ENCODE data around the gene DNAJB8. TPM values are rescaled to one million over a fixed set of nuclear protein-coding genes. Genes with fewer than 3 reads are reported as not detected.
A peak's percentile ranks its signal among the peaks of the same experiment; 100 is the strongest.

The DNAJB8 gene
- total RNA-seq, 1 donor from 2014 or later: not detected

DNA sequence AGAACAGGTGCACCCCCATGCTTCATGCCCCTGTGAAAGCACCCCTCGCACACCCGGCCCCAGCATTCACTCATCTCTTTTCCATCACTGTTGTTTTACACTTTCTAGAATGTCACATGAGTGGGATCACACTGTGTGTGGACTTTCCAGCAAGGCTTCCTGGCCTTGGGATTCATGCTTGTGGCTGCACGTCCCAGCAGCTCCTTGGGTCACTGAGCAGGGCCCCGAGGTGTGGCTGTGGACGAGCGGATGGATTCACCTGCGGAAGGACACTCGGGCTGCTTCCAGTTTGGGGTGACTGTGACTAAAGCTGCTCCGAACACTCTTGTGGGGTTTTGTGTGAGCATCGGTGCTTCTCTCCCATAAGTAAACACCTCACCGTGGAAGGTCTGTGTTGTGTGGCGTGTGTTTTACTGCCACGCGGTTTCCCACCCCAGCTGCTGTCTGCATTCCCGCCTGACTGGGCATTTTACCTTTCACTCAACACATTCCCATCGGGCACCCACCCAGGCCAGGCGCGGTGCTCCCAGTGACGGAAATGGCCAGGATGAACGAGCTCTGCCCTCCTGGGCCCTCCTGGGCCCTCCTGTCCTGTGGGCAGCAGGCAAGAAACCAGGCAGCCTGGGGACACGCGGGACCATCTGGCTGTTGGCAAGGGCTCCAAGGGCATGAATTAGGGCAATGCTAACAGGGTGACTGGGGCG, 41.4 kb downstream of the DNAJB8 start:
- no peak overlapping the region for H3K4me3 Mint-ChIP-seq (ENCODE audit: unreplicated experiment)
- H3K27ac Mint-ChIP-seq (ENCODE audit: unreplicated experiment): no peak overlapping the region
- Histone ChIP-seq H3K9ac (ENCODE audit: low read length) (no peak overlapping the region), H3K36me3 (ENCODE audit: insufficient read depth, low read length) (no peaks in the 10 kb centered on the region), H3K27ac (ENCODE audit: low read depth, low read length) (no peak overlapping the region), H3K79me2 (ENCODE audit: insufficient read depth, low read length) (no peaks in the 10 kb centered on the region), H3K9me3 (ENCODE audit: insufficient read depth, low read depth, low read length) (no peaks in the 10 kb centered on the region), H3K4me1 (ENCODE audit: insufficient read depth, low read length) (no peaks in the 10 kb centered on the region), H3K4me3 (ENCODE audit: insufficient read depth, low read depth, low read length) (no peak overlapping the region), H2AFZ (ENCODE audit: low read depth, low read length) (no peak overlapping the region), H4K20me1 (ENCODE audit: insufficient read depth, low read length) (no peaks in the 10 kb centered on the region), H3K27me3 (ENCODE audit: insufficient read depth, low read length) (peaks cover 21% of the 10 kb centered on the region), H3K4me2 (ENCODE audit: low read length) (no peak overlapping the region)
- TF ChIP-seq, protein P1, sequence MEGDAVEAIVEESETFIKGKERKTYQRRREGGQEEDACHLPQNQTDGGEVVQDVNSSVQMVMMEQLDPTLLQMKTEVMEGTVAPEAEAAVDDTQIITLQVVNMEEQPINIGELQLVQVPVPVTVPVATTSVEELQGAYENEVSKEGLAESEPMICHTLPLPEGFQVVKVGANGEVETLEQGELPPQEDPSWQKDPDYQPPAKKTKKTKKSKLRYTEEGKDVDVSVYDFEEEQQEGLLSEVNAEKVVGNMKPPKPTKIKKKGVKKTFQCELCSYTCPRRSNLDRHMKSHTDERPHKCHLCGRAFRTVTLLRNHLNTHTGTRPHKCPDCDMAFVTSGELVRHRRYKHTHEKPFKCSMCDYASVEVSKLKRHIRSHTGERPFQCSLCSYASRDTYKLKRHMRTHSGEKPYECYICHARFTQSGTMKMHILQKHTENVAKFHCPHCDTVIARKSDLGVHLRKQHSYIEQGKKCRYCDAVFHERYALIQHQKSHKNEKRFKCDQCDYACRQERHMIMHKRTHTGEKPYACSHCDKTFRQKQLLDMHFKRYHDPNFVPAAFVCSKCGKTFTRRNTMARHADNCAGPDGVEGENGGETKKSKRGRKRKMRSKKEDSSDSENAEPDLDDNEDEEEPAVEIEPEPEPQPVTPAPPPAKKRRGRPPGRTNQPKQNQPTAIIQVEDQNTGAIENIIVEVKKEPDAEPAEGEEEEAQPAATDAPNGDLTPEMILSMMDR (IDR thresholded peaks at IDR 0.05; ENCODE audit: insufficient read depth, low read depth, low read length): no peak
- TF ChIP-seq EZH2 (IDR thresholded peaks at IDR 0.05; ENCODE audit: insufficient read depth, low read length): no peak
- no peak for FAIRE-seq
- no peaks in the 10 kb centered on the region for H3K9me3 Mint-ChIP-seq (ENCODE audit: unreplicated experiment)
- H3K27me3 Mint-ChIP-seq (ENCODE audit: low read depth, unreplicated experiment): peaks cover 67% of the 10 kb centered on the region
- no peak for DNase-seq (ENCODE audit: low read depth)
- H3K36me3 Mint-ChIP-seq (ENCODE audit: low read depth, unreplicated experiment): no peaks in the 10 kb centered on the region
- H3K4me1 Mint-ChIP-seq (ENCODE audit: low read depth, unreplicated experiment): no peaks in the 10 kb centered on the region

DNA sequence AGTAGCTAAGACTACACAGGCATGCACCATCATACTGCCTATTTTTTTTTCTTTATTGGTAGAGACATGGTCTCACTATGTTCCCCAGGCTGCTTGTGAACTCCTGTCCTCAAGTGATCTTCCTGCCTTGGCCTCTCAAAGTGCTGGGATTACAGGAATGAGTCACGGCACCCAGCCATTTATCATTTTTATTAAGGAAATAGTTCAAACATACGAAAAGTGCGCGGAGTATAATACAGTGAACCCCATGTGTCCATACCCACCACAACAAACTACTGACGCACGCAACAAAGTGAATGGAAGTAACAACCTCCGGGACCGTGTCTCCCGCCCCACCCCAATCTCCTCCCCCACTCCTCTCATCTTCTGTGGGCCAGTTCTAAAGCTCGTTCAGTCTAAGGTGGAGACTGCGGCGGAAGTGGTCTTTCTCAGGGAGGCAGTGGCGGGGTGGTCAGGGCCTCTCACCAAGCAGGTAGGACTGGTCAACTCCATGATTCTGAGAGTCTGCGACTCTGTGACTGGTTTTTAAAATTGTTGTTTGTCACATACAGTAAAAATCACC, 42.1 kb downstream of the DNAJB8 start:
- Histone ChIP-seq H3K4me3 (ENCODE audit: insufficient read depth, low read depth, low read length) (no peak overlapping the region), H2AFZ (ENCODE audit: low read depth, low read length) (no peak overlapping the region), H3K4me1 (ENCODE audit: insufficient read depth, low read length) (no peaks in the 10 kb centered on the region), H3K9ac (ENCODE audit: low read length) (no peak overlapping the region), H3K27me3 (ENCODE audit: insufficient read depth, low read length) (peaks cover 16% of the 10 kb centered on the region), H3K4me2 (ENCODE audit: low read length) (no peak overlapping the region), H3K79me2 (ENCODE audit: insufficient read depth, low read length) (no peaks in the 10 kb centered on the region), H3K27ac (ENCODE audit: low read depth, low read length) (no peak overlapping the region), H4K20me1 (ENCODE audit: insufficient read depth, low read length) (no peaks in the 10 kb centered on the region), H3K36me3 (ENCODE audit: insufficient read depth, low read length) (no peaks in the 10 kb centered on the region), H3K9me3 (ENCODE audit: insufficient read depth, low read depth, low read length) (peaks cover under 1% of the 10 kb centered on the region)
- H3K4me3 Mint-ChIP-seq (ENCODE audit: unreplicated experiment): no peak overlapping the region
- H3K27me3 Mint-ChIP-seq (ENCODE audit: low read depth, unreplicated experiment): peaks cover 64% of the 10 kb centered on the region
- no peaks in the 10 kb centered on the region for H3K4me1 Mint-ChIP-seq (ENCODE audit: low read depth, unreplicated experiment)
- H3K36me3 Mint-ChIP-seq (ENCODE audit: low read depth, unreplicated experiment): no peaks in the 10 kb centered on the region
- H3K27ac Mint-ChIP-seq (ENCODE audit: unreplicated experiment): no peak overlapping the region
- DNase-seq (ENCODE audit: low read depth): peak; percentile 42
- H3K9me3 Mint-ChIP-seq (ENCODE audit: unreplicated experiment): no peaks in the 10 kb centered on the region
- no peak for FAIRE-seq
- TF ChIP-seq, protein P1 (IDR thresholded peaks at IDR 0.05; ENCODE audit: insufficient read depth, low read depth, low read length): no peak
- no peak for TF ChIP-seq EZH2 (IDR thresholded peaks at IDR 0.05; ENCODE audit: insufficient read depth, low read length)
